Upper lobe of left lung (tissue), 4 donors: ENCODE measurements around the gene PPP1R18.

Source experiments
- EP300 ChIP-seq, 4 donors: sonication (generic); formaldehyde crosslinking; IDR thresholded peaks; one replicate each; pipeline ENCODE4 v1.5.1; 2017; ENCODE audit warnings: antibody characterized with exemption in 4 of 4, control low read depth in 2 of 4
- POLR2A ChIP-seq, 4 donors: fragments of 450-650 bp; IDR thresholded peaks; one replicate each; pipeline ENCODE4 v1.5.1; 2016 to 2017; ENCODE audit warnings: antibody characterized with exemption in 4 of 4, mild to moderate bottlenecking in 2 of 4
- POLR2AphosphoS5 ChIP-seq, 2 donors: sonication (generic); formaldehyde crosslinking; IDR thresholded peaks; one replicate each; pipeline ENCODE4 v1.5.1; 2017; ENCODE audit warnings: antibody characterized with exemption in 2 of 2
- TF ChIP-seq, protein P1 (sequence below), 6 experiments: fragments of 450-650 bp in 4 of 6; fragments of 200-600 bp in 2 of 6; sonication (generic) in 2 of 6; IDR thresholded peaks; one replicate each; pipeline ENCODE4 v1.5.1; 2016 to 2019; ENCODE audit warnings: antibody characterized with exemption in 6 of 6

DNA sequence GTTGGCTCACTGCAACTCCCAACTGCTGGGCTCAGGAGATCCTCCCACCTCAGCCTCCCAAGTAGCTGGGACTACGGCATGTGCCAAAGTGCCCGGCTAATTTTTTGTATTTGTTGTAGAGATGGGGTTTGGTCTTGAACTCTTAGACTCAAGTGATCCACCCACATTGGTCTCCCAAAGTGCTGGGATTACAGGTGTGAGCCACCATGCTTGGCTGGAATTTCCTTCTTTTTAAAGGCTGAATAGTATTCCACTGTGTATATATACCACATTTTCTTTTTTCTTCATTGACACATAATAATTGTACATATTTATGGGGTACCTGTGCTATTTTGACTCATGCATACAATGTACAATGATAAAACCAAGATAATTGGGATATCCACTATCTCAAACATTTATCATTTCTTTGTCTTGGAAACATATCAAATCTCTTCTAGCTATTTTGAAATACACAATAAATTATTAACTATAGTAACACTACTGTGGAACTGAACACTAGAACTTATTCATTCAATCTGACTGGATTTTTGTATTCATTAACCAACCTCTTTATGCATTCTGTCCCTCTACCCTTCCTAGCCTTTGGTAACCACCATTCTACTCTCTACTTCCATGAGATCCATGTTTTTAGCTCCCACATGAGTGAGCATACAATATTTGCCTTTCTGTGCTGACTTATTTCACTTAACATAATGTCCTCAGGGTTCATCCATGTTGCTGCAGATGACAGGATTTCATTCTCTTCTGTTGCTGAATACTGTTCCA lies 22.8 kb upstream of the PPP1R18 start:
- no peak for TF ChIP-seq POLR2A (IDR thresholded peaks at IDR 0.05)
- TF ChIP-seq, protein P1, sequence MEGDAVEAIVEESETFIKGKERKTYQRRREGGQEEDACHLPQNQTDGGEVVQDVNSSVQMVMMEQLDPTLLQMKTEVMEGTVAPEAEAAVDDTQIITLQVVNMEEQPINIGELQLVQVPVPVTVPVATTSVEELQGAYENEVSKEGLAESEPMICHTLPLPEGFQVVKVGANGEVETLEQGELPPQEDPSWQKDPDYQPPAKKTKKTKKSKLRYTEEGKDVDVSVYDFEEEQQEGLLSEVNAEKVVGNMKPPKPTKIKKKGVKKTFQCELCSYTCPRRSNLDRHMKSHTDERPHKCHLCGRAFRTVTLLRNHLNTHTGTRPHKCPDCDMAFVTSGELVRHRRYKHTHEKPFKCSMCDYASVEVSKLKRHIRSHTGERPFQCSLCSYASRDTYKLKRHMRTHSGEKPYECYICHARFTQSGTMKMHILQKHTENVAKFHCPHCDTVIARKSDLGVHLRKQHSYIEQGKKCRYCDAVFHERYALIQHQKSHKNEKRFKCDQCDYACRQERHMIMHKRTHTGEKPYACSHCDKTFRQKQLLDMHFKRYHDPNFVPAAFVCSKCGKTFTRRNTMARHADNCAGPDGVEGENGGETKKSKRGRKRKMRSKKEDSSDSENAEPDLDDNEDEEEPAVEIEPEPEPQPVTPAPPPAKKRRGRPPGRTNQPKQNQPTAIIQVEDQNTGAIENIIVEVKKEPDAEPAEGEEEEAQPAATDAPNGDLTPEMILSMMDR (IDR thresholded peaks at IDR 0.05): no peak
- TF ChIP-seq EP300 (IDR thresholded peaks at IDR 0.05): no peak
- TF ChIP-seq POLR2AphosphoS5 (IDR thresholded peaks at IDR 0.05): no peak
